ENCODE measurements around the gene SSR3. TPM values are rescaled to one million over a fixed set of nuclear protein-coding genes. Genes with fewer than 3 reads are reported as not detected.

The SSR3 gene
- total and polyA plus RNA-seq, 2 of the 13 experiments (the other 11 are each of a cell fraction or from before 2014, with no cell fraction given), result 229 to 325 TPM

DNA sequence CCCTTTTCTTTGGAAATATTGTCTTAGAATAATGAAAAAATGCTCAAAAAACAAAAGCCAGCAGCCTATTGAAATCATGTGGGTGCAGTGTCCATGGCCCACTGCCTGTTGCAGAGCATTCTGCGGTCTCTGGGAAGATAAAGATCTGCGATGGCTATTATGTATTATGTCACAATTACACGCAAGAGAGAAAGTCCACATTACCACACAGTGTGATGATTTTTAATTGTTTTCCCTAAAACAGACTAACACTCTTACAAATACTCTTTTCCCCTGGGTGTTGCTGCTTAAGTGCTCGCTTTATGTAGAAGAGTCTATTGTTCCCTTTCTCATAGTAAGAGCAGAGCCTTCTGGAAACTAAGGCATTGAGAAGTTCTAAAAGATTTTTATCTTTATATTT, 32.2 kb downstream of the SSR3 start:
- WGBS (ENCODE audit: low lambda C conversion rate), result 75% methylated on average over 4 of the region's 4 CpGs
- in situ Hi-C loops (cut with HindIII; ENCODE audit: extremely low pct_ligation_motif_present, low pct_unique_long_range_greater_than_20kb) (loop anchor here (25.0 kb wide), 1 partner anchor 360 kb away; no protein-coding TSS in a partner anchor), intact Hi-C loops (cut with micrococcal nuclease; ENCODE audit: unreplicated experiment) (no loop called here)
- ChIA-PET POLR2A (no interaction called here), CTCF (ENCODE audit: low intra/inter-chr PET ratio, low total read pairs) (no interaction called here)
- FAIRE-seq, result no peak
- Histone ChIP-seq H4K20me1 (ENCODE audit: insufficient read depth, low read length) (no peaks in the 10 kb centered on the region), H3K79me2 (ENCODE audit: insufficient read depth, low read length) (no peaks in the 10 kb centered on the region), H3K27ac (ENCODE audit: extremely low read length, insufficient read depth, low read length) (no peak overlapping the region), H3K4me2 (ENCODE audit: low read depth, low read length) (no peak overlapping the region), H3K9me3 (ENCODE audit: low read length) (no peaks in the 10 kb centered on the region), H3K4me1 (ENCODE audit: insufficient read depth, low read length) (peaks cover 14% of the 10 kb centered on the region), H3K4me3 (replicated peaks in 1 of 3; ENCODE audit: insufficient read depth in 1 of 3, low read depth in 2 of 3, low read length in 3 of 3) (no peak overlapping the region), H3K36me3 (replicated peaks in 1 of 2; ENCODE audit: control insufficient read depth in 1 of 2, insufficient read depth in 2 of 2, low read length in 2 of 2) (no peaks in the 10 kb centered on the region), H3K9ac (ENCODE audit: insufficient read depth, low read depth, low read length) (no peak overlapping the region), H2AFZ (ENCODE audit: low read length) (no peak overlapping the region), H3K27me3 (ENCODE audit: control insufficient read depth in 1 of 2, insufficient read depth in 2 of 2, low read length in 2 of 2) (no peaks in the 10 kb centered on the region)
- no peak for DNase-seq (ENCODE audit: low spot score)
- no peak for ATAC-seq
- no TSS peak for BruUV-seq (replicated peaks)
- TF ChIP-seq, protein P1, sequence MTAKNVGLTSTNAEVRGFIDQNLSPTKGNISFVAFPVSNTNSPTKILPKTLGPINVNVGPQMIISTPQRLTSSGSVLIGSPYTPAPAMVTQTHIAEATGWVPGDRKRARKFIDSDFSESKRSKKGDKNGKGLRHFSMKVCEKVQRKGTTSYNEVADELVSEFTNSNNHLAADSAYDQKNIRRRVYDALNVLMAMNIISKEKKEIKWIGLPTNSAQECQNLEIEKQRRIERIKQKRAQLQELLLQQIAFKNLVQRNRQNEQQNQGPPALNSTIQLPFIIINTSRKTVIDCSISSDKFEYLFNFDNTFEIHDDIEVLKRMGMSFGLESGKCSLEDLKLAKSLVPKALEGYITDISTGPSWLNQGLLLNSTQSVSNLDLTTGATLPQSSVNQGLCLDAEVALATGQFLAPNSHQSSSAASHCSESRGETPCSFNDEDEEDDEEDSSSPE (CRISPR knock-in tag; IDR thresholded peaks at IDR 0.05), result no peak
- no peak for TF ChIP-seq ZNF816 (CRISPR knock-in tag; IDR thresholded peaks at IDR 0.05; ENCODE audit: borderline replicate concordance)
- no peak for TF ChIP-seq ELK4 (CRISPR knock-in tag; IDR thresholded peaks at IDR 0.05; ENCODE audit: borderline replicate concordance)
- no peak for TF ChIP-seq ZSCAN9 (CRISPR knock-in tag; IDR thresholded peaks at IDR 0.05; ENCODE audit: borderline replicate concordance)
- no peak for TF ChIP-seq TBX2 (CRISPR knock-in tag; IDR thresholded peaks at IDR 0.05; ENCODE audit: borderline replicate concordance)
- TF ChIP-seq ZNF264 (CRISPR knock-in tag; IDR thresholded peaks at IDR 0.05), result no peak
- TF ChIP-seq PHF21A (CRISPR knock-in tag; IDR thresholded peaks at IDR 0.05), result no peak
- TF ChIP-seq NPAS2 (CRISPR knock-in tag; IDR thresholded peaks at IDR 0.05; ENCODE audit: borderline replicate concordance), result no peak
- TF ChIP-seq, protein P2, sequence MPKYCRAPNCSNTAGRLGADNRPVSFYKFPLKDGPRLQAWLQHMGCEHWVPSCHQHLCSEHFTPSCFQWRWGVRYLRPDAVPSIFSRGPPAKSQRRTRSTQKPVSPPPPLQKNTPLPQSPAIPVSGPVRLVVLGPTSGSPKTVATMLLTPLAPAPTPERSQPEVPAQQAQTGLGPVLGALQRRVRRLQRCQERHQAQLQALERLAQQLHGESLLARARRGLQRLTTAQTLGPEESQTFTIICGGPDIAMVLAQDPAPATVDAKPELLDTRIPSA (CRISPR knock-in tag; IDR thresholded peaks at IDR 0.05; ENCODE audit: borderline replicate concordance), result no peak
- no peak for TF ChIP-seq CHCHD3 (CRISPR knock-in tag; IDR thresholded peaks at IDR 0.05)
- TF ChIP-seq TBX3 (IDR thresholded peaks at IDR 0.05; ENCODE audit: borderline replicate concordance), result no peak
- TF ChIP-seq ZNF121 (CRISPR knock-in tag; IDR thresholded peaks at IDR 0.05), result no peak
- TF ChIP-seq, protein P3, sequence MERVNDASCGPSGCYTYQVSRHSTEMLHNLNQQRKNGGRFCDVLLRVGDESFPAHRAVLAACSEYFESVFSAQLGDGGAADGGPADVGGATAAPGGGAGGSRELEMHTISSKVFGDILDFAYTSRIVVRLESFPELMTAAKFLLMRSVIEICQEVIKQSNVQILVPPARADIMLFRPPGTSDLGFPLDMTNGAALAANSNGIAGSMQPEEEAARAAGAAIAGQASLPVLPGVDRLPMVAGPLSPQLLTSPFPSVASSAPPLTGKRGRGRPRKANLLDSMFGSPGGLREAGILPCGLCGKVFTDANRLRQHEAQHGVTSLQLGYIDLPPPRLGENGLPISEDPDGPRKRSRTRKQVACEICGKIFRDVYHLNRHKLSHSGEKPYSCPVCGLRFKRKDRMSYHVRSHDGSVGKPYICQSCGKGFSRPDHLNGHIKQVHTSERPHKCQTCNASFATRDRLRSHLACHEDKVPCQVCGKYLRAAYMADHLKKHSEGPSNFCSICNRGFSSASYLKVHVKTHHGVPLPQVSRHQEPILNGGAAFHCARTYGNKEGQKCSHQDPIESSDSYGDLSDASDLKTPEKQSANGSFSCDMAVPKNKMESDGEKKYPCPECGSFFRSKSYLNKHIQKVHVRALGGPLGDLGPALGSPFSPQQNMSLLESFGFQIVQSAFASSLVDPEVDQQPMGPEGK (CRISPR knock-in tag; IDR thresholded peaks at IDR 0.05), result no peak
- TF ChIP-seq AFF4 (CRISPR knock-in tag; IDR thresholded peaks at IDR 0.05), result no peak
- TF ChIP-seq, protein P4, sequence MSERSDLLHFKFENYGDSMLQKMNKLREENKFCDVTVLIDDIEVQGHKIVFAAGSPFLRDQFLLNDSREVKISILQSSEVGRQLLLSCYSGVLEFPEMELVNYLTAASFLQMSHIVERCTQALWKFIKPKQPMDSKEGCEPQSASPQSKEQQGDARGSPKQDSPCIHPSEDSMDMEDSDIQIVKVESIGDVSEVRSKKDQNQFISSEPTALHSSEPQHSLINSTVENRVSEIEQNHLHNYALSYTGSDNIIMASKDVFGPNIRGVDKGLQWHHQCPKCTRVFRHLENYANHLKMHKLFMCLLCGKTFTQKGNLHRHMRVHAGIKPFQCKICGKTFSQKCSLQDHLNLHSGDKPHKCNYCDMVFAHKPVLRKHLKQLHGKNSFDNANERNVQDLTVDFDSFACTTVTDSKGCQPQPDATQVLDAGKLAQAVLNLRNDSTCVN (CRISPR knock-in tag; IDR thresholded peaks at IDR 0.05; ENCODE audit: borderline replicate concordance), result no peak
